ENCODE results near the gene COA5.

DNA sequence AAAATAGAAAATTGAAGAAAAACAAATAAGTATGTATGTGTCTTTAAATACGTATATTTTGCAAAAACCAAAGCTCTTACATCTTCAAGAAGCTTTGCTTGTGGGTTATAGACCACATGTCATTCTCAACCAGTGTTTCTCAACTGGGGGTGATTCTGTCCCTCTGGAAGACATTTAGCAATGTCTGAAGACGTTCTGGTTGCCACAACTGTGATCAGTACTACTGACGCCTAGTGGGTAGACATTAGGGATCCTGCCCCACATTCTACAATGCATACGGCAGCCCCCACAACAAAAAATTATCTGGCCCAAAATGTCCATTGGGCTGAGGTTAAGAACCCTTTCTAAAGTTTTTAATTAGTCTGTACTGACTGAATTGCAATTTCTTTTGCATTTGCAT is 48.5 kb upstream of the COA5 start:
- TF ChIP-seq GATA3 (IDR thresholded peaks at IDR 0.05; ENCODE audit: low read depth, low read length) = no peak
- no peak for TF ChIP-seq GATA2 (IDR thresholded peaks at IDR 0.05; ENCODE audit: low read depth, low read length)
